Measurements from ENCODE around the gene HECTD3.

DNA sequence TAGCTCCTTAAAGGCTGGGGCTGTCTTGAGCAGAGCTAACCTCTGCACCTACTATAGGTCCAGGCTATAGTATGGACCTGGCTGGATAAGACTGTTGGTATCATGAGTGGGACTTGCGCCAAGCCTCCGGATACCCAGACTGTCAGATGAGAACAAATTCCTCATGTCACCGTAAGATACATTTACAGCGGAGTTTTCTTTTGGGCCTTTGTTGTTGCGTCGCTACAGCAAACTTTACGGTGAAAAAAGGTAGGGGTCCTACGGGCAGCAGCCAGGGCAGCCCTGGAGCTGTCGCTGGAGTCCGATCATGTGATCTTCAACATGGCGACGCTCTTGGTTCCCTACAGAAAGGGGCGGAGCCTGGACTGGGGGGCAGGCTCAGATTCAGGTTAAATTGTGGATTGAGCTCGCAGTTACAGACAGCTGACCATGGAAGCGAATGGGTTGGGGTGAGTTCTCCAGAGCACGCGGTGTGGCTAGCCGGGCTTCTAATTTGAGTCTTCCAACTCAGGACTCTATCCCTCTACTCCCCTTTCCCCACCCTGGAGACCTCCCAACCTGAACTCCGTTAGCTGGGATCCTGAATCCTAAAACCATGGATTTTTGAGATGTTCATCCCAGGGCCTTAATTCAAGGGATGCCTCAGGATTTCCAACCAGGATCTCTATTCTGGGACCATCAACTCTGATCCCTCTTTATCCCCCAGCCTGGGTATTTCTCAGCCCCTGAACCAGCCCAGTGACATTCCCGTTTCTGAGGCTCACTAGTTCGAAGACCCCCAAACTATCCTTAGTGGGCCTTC, 914 bp upstream of the HECTD3 start, which contains the start of gene UROD:
- TF ChIP-seq, protein P1, sequence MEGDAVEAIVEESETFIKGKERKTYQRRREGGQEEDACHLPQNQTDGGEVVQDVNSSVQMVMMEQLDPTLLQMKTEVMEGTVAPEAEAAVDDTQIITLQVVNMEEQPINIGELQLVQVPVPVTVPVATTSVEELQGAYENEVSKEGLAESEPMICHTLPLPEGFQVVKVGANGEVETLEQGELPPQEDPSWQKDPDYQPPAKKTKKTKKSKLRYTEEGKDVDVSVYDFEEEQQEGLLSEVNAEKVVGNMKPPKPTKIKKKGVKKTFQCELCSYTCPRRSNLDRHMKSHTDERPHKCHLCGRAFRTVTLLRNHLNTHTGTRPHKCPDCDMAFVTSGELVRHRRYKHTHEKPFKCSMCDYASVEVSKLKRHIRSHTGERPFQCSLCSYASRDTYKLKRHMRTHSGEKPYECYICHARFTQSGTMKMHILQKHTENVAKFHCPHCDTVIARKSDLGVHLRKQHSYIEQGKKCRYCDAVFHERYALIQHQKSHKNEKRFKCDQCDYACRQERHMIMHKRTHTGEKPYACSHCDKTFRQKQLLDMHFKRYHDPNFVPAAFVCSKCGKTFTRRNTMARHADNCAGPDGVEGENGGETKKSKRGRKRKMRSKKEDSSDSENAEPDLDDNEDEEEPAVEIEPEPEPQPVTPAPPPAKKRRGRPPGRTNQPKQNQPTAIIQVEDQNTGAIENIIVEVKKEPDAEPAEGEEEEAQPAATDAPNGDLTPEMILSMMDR (conservative IDR thresholded peaks at IDR 0.05; ENCODE audit: low read depth, low read length), result no peak
- TF ChIP-seq EZH2 (IDR thresholded peaks at IDR 0.05; ENCODE audit: low read length, unreplicated experiment), result no peak
- no peak for TF ChIP-seq EZH2phosphoT487 (IDR thresholded peaks at IDR 0.05; ENCODE audit: borderline replicate concordance, low read length)

Measured in PC-3 (cell line).